Measurements from ENCODE around the gene BCL7A. TPM values are rescaled to one million over a fixed set of nuclear protein-coding genes. Genes with fewer than 3 reads are reported as not detected.
"Not testable (repeated sequence)": the region's sequence is repeated elsewhere in the genome, so short reads cannot be mapped to it uniquely, and the experiment has no call there.

Gene BCL7A
- total RNA-seq, 1 donor from 2014 or later = 11.4 TPM

DNA sequence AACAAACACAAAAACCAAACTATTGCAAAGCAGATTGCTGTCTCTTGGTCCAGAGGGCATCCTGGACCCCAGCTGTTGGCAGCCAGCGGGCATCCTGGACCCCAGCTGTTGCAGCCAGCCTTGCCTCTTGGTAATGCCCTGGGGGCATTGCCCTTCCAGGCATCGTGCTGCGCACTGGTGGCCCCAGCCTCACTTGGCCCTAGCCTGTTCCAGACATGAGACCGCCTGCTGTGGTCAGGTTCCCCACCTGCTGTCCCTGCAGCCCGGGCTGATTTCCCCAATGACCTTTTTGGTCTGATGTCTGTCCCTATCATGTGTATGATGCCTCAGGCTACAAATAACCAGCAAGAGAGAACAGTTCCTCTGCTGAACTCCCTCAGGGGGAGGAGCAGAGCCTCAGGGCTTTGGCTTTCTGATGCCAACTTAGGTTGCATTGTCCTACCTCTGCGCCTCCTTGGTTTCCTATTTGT, 77.6 kb downstream of the BCL7A start:
- intact Hi-C loops (cut with DNase I) = no loop called here
- H3K9me3 ChIP-seq = no peaks in the 10 kb centered on the region
- H3K36me3 ChIP-seq = no peaks in the 10 kb centered on the region
- H3K27me3 ChIP-seq = no peaks in the 10 kb centered on the region
- H3K4me3 ChIP-seq = no peak overlapping the region
- peak overlapping the region; percentile 85 for H3K27ac ChIP-seq
- DNase-seq (no peak), ATAC-seq (no peak)
- H3K4me1 ChIP-seq = peaks cover 57% of the 10 kb centered on the region
- TF ChIP-seq, protein P1, sequence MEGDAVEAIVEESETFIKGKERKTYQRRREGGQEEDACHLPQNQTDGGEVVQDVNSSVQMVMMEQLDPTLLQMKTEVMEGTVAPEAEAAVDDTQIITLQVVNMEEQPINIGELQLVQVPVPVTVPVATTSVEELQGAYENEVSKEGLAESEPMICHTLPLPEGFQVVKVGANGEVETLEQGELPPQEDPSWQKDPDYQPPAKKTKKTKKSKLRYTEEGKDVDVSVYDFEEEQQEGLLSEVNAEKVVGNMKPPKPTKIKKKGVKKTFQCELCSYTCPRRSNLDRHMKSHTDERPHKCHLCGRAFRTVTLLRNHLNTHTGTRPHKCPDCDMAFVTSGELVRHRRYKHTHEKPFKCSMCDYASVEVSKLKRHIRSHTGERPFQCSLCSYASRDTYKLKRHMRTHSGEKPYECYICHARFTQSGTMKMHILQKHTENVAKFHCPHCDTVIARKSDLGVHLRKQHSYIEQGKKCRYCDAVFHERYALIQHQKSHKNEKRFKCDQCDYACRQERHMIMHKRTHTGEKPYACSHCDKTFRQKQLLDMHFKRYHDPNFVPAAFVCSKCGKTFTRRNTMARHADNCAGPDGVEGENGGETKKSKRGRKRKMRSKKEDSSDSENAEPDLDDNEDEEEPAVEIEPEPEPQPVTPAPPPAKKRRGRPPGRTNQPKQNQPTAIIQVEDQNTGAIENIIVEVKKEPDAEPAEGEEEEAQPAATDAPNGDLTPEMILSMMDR (IDR thresholded peaks at IDR 0.05) = no peak

DNA sequence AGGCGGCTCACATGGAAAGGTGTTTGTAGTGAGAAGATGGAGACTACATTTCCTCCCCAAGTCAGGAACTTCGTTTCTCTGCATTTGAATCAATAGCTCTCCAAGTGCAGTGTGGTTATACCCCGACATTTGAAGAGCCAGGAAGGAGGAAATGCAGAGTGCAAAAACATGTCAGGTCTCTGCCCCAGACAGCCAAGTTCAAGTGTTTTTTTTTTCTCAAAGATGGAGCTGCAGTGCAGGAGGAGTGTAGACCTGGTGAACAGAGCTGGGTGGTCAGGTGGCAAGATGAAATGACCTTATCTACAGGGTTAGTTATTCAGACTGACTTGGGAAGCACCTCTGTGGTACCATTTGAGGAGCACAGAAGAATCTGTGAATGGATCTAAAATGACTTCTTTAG, 78.2 kb downstream of the BCL7A start:
- no peak overlapping the region for H3K4me3 ChIP-seq
- H3K27ac ChIP-seq = peak overlapping the region; percentile 85
- H3K4me1 ChIP-seq = peaks cover 62% of the 10 kb centered on the region
- TF ChIP-seq, protein P1 (IDR thresholded peaks at IDR 0.05) = no peak
- no peaks in the 10 kb centered on the region for H3K9me3 ChIP-seq
- intact Hi-C loops (cut with DNase I) = no loop called here
- no peak for DNase-seq
- H3K27me3 ChIP-seq = no peaks in the 10 kb centered on the region
- ATAC-seq = no peak
- H3K36me3 ChIP-seq = no peaks in the 10 kb centered on the region

DNA sequence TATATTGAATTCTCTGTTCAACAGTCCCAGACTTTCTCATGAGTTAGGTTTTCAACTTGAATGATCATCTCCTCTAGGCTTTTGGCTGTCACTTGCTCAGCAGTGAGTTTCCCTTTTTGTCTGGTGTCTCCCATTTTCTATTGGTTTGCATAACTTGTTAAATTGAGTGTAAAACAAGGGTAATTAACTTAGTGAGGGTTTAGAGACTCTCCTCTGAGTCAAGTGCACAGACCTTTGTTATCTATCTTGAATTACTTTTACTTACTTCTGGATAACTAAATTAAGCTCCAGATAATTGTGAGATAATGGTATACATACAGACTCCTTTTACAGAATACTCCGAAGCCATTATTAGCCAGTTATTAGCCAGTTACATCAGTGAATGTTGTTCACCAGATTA, 78.9 kb downstream of the BCL7A start:
- DNase-seq (no peak), ATAC-seq (no peak)
- TF ChIP-seq, protein P1 (IDR thresholded peaks at IDR 0.05) = no peak
- intact Hi-C loops (cut with DNase I) = no loop called here
- Histone ChIP-seq H3K4me3 (no peak overlapping the region), H3K27ac (peak overlapping the region; percentile 3), H3K4me1 (peaks cover 65% of the 10 kb centered on the region), H3K36me3 (no peaks in the 10 kb centered on the region), H3K27me3 (no peaks in the 10 kb centered on the region), H3K9me3 (no peaks in the 10 kb centered on the region)

DNA sequence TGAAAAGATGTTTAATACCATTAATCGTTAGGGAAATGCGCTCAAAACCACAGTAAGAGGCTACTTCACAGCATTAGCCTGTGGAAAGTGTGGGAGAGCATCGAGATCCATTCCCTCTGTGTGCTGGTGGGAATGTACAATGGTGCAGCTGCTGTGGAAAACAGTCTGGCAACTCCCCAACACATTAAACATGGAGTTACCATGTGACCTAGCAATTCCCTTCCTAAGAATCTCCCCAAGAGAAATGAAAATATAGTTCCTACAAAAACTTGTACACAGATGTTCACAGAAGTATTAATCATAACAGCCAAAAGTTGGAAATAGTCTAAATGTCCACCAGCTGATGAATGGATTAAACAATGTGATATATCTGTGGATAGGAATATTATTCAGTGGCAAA, 80.6 kb downstream of the BCL7A start:
- intact Hi-C loops (cut with DNase I) = no loop called here
- H3K4me1 ChIP-seq = peaks cover 64% of the 10 kb centered on the region
- H3K36me3 ChIP-seq = no peaks in the 10 kb centered on the region
- ATAC-seq = no peak
- H3K9me3 ChIP-seq = no peaks in the 10 kb centered on the region
- H3K27ac ChIP-seq = no peak overlapping the region
- no peaks in the 10 kb centered on the region for H3K27me3 ChIP-seq
- no peak for DNase-seq
- H3K4me3 ChIP-seq = no peak overlapping the region
- TF ChIP-seq, protein P1 (IDR thresholded peaks at IDR 0.05) = no peak

DNA sequence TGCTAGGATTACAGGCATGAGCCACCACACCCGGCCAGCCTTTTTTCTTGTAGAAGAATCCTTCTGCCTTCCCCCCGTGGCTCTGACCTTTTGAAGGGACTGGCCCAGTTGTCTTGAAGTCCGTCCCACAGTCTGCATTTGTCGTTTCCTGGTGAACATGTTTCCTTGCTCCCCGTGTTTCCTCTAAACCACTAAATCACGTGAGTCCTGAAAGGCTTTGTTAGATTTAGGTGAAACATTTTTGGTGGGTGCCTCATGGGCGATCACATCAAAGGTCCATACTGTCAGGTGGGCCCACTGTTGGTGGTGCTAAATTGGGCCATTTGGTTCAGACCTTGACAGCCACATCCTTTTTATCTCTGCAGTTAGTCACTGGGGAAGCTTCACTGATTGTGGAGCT, 83.2 kb downstream of the BCL7A start:
- no peaks in the 10 kb centered on the region for H3K36me3 ChIP-seq
- no peak overlapping the region for H3K4me3 ChIP-seq
- H3K9me3 ChIP-seq = no peaks in the 10 kb centered on the region
- DNase-seq (no peak), ATAC-seq (no peak)
- H3K27ac ChIP-seq = no peak overlapping the region
- no peaks in the 10 kb centered on the region for H3K27me3 ChIP-seq
- H3K4me1 ChIP-seq = peaks cover 47% of the 10 kb centered on the region
- TF ChIP-seq, protein P1 (IDR thresholded peaks at IDR 0.05) = no peak
- intact Hi-C loops (cut with DNase I) = no loop called here

DNA sequence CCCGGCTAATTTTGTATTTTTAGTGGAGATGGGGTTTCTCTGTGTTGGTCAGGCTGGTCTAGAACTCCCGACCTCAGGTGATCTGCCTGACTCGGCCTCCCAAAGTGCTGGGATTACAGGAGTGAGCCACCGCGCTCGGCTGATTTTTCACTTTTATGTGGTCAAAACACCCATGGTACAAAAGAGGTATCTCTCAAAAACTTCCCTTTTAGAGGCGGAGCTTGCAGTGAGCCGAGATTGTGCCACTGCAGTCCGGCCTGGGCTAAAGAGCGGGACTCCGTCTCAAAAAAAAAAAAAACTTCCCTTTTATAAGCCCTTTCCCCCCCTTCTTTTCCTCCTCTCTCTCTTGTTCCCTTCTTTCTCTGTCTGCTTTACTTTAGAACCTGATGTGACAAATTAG, 83.8 kb downstream of the BCL7A start:
- H3K9me3 ChIP-seq; H3K36me3 ChIP-seq; H3K27ac ChIP-seq; H3K27me3 ChIP-seq; intact Hi-C loops (cut with DNase I); H3K4me3 ChIP-seq; DNase-seq: not testable (repeated sequence)
- peaks cover 40% of the 10 kb centered on the region for H3K4me1 ChIP-seq
- ATAC-seq = peak; percentile 52

All from upper lobe of right lung (tissue), 1 donor.